SK-N-SH (cell line): ENCODE measurements around the gene PROM2.

Source experiments
- EP300 ChIP-seq, 2 experiments: IDR thresholded peaks; 2 replicates each; pipeline versions ENCODE4 v1.4.0 to v1.6.1; 2012; ENCODE audit warnings: borderline replicate concordance in 1 of 2, low read depth in 1 of 2, low read length in 1 of 2
- JUND ChIP-seq: IDR thresholded peaks from 2 replicates; pipeline ENCODE4 v1.4.0; 2012
- MXI1 ChIP-seq: IDR thresholded peaks from 2 replicates; pipeline ENCODE4 v1.6.1; 2012; ENCODE audit warnings: mild to moderate bottlenecking, low read depth, low read length, improper control_type of control experiment
- NFIC ChIP-seq: IDR thresholded peaks from 2 replicates; pipeline ENCODE4 v1.4.0; 2012; ENCODE audit warnings: borderline replicate concordance
- RAD21 ChIP-seq: IDR thresholded peaks from 2 replicates; pipeline ENCODE4 v1.6.1; 2012; ENCODE audit warnings: mild to moderate bottlenecking, low read length
- RXRA ChIP-seq: IDR thresholded peaks from 2 replicates; pipeline ENCODE4 v1.4.0; 2012; ENCODE audit warnings: low read depth, mild to moderate bottlenecking, borderline replicate concordance
- SIN3A ChIP-seq: IDR thresholded peaks from 2 replicates; pipeline ENCODE4 v1.6.1; 2012; ENCODE audit warnings: low read depth, mild to moderate bottlenecking, low read length, moderate library complexity, borderline replicate concordance
- TAF1 ChIP-seq: IDR thresholded peaks from 2 replicates; pipeline ENCODE4 v1.6.1; 2012; ENCODE audit warnings: low read depth, mild to moderate bottlenecking, low read length, moderate library complexity, borderline replicate concordance
- TF ChIP-seq, protein P1 (sequence below): fragments of 200-600 bp; sonication (generic); IDR thresholded peaks from 2 replicates; pipeline ENCODE4 v1.6.1; 2017; ENCODE audit warnings: antibody characterized with exemption, mild to moderate bottlenecking, moderate library complexity
- TF ChIP-seq, protein P2 (sequence below): IDR thresholded peaks from 2 replicates; pipeline ENCODE4 v1.6.1; 2012; ENCODE audit warnings: mild to moderate bottlenecking, low read depth, low read length, moderate library complexity
- TF ChIP-seq, protein P3 (sequence below): fragments of 150-350 bp; IDR thresholded peaks from 2 replicates; pipeline ENCODE4 v1.6.1; 2017; ENCODE audit warnings: antibody characterized with exemption, low read length, low read depth, borderline replicate concordance

DNA sequence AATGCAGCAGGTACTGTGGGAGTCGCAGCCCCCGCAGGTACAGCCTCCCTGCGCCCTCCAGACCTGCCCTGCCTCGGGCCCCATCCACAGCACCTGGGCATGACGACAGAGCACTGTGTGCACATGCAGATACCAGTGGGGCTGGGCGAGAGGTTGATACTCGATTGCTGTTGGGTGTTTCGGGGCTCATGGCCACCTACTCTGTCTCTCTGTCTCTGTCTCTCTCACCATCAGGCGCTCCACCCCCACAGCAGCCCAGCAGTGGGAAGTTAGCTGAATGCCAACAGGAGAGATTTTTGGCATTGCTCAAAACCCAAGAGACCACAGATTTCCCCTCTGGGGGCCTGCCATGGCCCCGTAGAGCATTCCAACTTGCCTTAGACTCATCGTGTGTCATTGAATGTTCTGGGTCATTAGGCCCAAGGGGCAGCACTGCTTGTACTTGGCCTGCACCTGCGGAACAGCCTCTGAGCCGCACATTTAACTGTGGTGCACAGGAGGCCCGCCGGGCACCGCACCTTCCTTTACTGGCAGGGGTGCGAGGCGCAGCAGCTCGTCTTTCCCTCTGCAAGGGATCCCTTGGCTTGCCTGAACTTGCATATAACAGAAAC, 41.7 kb downstream of the PROM2 start:
- no peak for TF ChIP-seq NFIC
- TF ChIP-seq RAD21, result no peak
- TF ChIP-seq SIN3A, result no peak
- TF ChIP-seq, protein P1, sequence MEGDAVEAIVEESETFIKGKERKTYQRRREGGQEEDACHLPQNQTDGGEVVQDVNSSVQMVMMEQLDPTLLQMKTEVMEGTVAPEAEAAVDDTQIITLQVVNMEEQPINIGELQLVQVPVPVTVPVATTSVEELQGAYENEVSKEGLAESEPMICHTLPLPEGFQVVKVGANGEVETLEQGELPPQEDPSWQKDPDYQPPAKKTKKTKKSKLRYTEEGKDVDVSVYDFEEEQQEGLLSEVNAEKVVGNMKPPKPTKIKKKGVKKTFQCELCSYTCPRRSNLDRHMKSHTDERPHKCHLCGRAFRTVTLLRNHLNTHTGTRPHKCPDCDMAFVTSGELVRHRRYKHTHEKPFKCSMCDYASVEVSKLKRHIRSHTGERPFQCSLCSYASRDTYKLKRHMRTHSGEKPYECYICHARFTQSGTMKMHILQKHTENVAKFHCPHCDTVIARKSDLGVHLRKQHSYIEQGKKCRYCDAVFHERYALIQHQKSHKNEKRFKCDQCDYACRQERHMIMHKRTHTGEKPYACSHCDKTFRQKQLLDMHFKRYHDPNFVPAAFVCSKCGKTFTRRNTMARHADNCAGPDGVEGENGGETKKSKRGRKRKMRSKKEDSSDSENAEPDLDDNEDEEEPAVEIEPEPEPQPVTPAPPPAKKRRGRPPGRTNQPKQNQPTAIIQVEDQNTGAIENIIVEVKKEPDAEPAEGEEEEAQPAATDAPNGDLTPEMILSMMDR, result no peak
- TF ChIP-seq EP300 (IDR thresholded peaks at IDR 0.05; ENCODE audit: borderline replicate concordance in 1 of 2, low read depth in 1 of 2, low read length in 1 of 2), result no peak
- TF ChIP-seq JUND, result no peak
- TF ChIP-seq, protein P2, sequence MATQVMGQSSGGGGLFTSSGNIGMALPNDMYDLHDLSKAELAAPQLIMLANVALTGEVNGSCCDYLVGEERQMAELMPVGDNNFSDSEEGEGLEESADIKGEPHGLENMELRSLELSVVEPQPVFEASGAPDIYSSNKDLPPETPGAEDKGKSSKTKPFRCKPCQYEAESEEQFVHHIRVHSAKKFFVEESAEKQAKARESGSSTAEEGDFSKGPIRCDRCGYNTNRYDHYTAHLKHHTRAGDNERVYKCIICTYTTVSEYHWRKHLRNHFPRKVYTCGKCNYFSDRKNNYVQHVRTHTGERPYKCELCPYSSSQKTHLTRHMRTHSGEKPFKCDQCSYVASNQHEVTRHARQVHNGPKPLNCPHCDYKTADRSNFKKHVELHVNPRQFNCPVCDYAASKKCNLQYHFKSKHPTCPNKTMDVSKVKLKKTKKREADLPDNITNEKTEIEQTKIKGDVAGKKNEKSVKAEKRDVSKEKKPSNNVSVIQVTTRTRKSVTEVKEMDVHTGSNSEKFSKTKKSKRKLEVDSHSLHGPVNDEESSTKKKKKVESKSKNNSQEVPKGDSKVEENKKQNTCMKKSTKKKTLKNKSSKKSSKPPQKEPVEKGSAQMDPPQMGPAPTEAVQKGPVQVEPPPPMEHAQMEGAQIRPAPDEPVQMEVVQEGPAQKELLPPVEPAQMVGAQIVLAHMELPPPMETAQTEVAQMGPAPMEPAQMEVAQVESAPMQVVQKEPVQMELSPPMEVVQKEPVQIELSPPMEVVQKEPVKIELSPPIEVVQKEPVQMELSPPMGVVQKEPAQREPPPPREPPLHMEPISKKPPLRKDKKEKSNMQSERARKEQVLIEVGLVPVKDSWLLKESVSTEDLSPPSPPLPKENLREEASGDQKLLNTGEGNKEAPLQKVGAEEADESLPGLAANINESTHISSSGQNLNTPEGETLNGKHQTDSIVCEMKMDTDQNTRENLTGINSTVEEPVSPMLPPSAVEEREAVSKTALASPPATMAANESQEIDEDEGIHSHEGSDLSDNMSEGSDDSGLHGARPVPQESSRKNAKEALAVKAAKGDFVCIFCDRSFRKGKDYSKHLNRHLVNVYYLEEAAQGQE, result no peak
- TF ChIP-seq, protein P3, sequence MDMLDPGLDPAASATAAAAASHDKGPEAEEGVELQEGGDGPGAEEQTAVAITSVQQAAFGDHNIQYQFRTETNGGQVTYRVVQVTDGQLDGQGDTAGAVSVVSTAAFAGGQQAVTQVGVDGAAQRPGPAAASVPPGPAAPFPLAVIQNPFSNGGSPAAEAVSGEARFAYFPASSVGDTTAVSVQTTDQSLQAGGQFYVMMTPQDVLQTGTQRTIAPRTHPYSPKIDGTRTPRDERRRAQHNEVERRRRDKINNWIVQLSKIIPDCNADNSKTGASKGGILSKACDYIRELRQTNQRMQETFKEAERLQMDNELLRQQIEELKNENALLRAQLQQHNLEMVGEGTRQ, result no peak
- TF ChIP-seq TAF1, result no peak
- no peak for TF ChIP-seq MXI1
- TF ChIP-seq RXRA, result no peak
